Measurements from ENCODE around the gene ST3GAL6.

GRCh38 chr3:98728672-98729071 lies 34.5 kb upstream of the ST3GAL6 start:
- TF ChIP-seq CTCF (IDR thresholded peaks at IDR 0.05; ENCODE audit: low read depth, low read length, poor library complexity, severe bottlenecking) (no peak), EZH2phosphoT487 (IDR thresholded peaks at IDR 0.05; ENCODE audit: borderline replicate concordance, low read length) (no peak)

Measured in DOHH2 (cell line).